Activated CD4-positive, alpha-beta T cell treated with anti-CD3 and anti-CD28 coated beads, Interleukin-2, amount 50 U/mL, for 4 hours (primary cell): Measurements from ENCODE around the gene SMAD1.
A peak's percentile ranks its signal among the peaks of the same experiment; 100 is the strongest.

ENCODE experiments used
- DNase-seq, 2 experiments: peaks; one replicate each; pipeline ENCODE4 v3.0.0-alpha.2; 2020

The SMAD1 gene

DNA sequence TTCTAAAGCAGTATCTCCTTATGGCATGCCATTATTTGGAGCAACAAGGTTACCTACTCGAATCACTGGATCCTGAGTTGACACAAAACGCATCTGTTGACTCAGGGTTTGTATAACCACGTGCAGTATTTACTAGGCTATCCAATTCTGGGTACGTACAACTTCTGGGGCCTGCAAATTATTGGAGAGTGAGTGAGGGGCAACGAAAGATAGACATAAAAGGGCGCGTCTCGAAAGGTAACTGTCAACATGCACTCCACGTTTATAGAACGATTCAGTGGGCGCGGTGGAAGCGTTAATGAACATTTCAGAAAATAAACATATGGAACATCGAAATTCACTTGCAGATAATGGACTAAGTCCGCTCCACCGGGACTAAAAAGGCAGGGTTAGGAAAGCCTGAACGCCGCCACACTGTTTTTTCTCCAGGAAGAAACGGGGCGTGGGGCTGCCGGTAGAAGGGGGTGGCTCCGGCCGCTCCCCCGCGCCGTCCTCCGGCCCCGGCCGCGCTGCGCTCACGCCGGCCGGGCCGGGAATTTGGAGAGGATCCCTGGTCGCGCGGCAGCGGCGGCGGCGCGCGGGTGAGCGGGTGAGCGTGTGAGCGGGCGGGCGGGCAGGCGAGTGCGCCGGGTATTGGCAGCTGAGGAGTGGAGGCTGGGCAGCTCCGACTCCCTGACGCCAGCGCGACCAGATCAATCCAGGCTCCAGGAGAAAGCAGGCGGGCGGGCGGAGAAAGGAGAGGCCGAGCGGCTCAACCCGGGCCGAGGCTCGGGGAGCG is at the start of gene SMAD1:
SMAD1 (plus strand) TSS at position 690 of the 778 bp plus-strand sequence. CDS start 32,761 bp downstream, outside the sequence.
- DNase-seq: peak; percentile 10 to 15

DNA sequence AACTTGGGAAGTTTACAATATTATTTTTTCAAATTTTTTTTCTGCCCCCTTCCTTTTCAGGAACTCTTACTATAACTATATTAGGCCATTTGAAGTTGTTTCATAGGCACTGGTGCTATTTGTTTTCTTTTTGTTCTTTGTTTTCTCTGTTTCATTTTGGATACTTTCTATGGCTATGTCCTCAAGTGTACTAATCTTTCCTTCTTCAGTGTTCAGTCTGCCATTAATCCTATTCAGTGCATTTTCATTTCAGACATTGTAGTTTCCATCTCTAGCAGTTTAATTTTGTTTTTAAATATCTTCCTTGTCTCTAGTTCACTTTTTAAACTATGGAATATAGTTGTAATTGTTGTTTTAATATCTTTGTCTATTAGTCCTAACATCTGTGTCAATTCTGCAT is 48.0 kb upstream of the SMAD1 start:
- DNase-seq: no peak

DNA sequence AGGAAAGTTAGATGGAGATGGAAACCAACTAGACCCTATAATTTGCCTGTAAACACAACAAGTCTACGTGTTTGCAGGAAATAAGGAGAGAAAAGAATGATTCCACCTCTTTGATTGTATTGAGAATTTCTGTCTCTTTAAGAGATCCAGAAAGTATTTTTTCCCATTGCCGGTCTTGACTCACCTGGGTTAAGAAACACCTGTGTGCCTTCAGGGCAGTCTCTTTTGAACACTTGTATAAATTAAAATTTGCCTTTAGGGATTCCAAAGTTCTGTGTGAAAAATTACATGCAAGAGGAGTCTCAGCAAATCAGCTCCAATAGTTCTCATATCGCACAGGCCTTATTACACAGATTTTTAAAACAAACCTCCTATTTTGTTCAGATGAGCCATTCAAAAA is 46.0 kb upstream of the SMAD1 start:
- no peak for DNase-seq

DNA sequence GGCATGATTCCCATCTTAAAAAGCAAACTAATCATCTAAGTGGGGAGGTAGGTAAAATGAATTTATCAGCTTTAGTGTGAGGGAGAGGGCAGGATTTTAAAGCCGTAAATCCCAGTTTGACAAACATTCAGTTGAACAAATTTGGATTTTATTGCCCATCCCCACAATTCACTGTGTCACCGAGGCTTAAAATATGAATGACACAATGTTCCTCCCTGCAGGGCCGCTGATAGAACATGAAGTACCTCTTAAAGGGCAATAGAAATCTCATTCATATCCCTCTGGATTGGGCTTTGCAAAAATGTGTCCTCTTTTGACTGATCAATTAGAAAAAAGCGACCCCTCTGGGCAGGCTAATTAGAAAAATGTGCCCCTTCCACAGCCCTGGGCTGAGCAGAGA is 45.5 kb upstream of the SMAD1 start:
- DNase-seq: no peak

DNA sequence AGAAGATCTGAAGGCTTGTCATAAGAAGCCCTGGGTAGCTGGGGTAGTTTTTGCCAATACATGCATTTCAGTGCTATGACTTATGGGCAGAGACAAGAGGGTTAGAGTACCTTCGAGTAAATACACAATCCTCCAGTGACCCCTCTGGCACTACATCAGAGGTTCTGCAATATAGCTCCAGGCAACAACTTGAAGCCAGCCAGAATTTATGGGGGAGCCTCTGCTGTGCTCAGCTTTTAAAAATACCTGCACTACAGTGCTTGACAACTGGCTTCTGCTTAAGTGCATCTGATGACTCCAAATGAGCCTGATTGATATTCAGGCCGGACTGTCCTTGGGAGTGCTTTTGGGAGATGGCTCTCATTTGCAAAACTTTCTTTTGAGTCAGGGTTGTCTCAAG is 44.9 kb upstream of the SMAD1 start:
- DNase-seq: no peak

DNA sequence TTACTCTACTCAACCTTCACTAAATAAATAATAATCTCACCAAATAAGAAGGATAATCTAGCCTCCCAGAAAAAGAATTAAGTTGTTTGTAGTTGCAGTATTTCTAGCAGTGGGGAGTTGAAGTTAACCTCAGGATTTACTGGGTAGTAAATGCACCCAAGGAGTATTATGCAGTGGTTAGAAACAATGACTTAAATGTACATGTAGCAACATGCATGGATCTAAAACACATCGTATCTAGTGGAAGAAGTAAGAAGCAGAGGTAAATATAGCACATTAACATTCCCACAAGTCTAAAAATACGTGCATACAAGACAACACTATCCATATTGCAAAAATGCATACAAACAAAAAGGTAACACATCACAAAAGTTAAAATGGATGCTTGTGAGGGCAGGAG is 44.2 kb upstream of the SMAD1 start:
- DNase-seq: no peak

DNA sequence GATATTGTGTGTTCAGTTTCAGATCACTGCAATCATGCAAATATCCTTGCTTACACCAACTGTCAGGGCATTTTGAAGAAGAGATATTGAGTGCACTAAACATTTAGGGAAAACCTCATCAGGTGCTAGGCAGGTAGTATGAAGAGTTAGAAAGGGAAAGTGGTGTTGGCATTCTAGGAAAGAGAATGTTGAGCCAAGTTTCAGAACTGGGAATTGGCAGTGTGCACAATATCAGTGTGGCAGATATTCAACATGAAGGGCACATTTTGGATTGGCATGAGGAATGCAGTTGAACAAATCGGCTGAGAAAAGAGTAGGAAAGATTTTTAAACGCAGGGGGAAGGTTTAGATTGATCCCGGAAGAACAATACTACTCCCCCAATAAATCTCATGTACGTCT is 43.4 kb upstream of the SMAD1 start:
- no peak for DNase-seq

DNA sequence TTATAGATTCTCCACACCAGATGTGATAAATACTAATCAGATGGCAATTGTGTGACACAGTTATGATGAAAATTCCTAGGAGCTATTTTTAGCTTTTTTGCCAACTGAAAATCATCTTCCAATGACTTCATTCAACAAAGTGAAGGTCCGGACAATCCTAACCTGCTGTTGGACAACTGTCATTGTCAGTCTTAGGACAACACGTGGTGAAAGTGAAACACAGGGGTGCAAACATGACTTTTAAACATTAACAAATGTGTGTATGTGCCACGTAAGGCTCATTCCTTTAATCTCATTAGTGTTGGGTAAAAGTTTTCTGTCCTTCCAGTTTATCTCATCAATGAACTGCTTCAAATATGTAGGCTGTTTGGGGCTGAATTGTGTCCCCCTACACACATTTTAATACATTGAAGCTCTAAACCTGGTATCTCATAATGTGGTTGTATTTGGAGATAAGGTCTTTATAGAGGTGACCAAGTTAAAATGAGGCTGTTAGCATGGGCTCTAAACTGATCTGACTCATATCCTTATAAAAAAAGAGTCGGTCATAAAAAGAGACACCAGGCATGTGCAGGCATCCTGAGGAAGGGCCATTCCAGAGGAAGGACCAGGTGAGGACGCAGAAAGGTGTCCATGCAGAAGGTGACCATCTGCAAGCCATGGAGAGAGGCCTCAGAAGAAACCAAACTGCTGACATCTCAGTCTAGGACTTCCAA is 41.2 kb upstream of the SMAD1 start:
- no peak for DNase-seq

DNA sequence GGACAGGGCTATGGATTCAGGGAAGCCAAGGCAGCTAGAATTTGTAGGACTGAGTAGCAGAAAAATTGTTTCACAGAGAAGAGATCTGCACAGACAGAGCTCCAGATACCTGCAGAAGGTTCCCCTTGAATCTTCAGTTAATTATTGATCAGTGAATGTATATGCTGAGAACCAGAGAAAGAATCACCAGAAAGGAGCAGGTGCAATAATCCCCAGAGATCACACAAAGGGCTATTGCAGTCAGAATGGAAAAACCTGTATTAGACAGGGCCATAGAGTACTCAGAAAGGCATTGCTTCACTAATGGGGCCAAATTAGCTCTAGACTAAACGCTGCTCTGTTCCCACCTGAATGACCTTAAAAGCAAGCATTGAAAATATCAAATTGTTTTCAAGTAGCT is 35.5 kb upstream of the SMAD1 start:
- DNase-seq: no peak

DNA sequence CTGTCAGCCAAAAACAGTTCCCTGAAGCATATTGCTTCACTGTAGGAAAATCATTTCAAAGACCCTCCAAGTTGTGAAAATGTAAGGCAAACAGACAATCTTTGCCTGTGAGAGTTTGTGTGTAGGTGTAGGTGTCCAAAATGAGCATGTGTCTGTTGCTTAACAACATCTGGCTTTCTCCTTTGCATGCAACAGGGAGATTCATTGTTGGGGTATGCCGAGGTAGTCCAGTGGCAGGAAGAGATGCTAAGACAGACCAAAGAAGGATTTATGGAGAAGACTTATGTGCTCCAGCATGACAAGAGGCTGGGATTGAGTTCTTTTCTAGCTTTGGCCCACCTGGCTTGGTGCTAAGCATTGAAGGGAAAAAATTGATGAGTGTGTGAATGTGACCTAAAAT is 29.8 kb upstream of the SMAD1 start:
- DNase-seq: no peak

DNA sequence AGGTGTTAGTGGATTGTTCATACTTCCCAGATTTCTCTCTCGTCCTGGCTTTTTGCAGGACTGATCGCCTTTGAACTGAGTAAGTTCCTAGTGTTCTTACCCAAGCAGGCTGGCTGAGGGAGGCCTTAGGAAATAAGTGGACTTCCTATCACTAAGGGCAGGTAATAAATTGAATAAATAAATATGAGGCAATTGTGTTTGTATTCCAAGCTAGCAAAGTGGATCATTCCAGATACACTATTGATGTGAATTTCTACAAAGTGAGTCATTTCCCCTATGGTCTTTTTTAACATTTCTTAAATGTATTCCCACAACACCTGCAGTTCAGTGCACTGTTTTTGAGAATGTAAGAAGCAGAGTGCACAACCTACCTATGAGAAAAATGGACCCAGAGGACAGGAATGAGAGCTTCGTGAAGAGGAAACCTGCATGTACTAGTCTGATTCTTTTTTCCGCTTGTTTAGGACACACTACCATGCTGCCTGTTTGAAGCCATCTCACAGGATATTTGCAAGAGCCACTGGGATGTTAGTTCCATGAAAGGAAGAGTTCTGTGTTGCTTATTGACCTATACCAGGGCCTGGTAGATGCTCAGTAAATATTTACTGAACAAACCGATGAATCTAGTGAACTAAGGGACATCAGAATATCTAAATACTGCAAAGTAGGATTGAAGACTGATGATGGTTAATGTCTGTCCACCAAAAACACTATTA is 29.0 kb upstream of the SMAD1 start:
- no peak for DNase-seq

DNA sequence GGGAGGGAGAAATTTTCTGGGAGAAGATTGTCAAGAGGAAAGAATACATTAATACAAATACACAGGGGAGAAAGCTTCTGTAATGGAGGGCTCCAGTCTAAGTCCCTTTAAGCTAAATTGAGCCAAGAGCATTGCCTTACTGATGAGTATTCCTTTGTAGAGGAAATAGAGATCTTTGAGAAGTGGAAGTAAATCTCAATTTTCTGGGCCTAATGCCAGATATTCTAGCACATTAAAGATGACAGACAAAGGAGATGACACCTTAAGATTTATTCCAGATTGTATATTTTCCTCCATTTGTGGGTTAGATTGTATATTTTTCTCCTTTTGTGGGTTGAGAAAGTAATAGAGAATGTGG is 28.5 kb upstream of the SMAD1 start:
- DNase-seq: no peak

DNA sequence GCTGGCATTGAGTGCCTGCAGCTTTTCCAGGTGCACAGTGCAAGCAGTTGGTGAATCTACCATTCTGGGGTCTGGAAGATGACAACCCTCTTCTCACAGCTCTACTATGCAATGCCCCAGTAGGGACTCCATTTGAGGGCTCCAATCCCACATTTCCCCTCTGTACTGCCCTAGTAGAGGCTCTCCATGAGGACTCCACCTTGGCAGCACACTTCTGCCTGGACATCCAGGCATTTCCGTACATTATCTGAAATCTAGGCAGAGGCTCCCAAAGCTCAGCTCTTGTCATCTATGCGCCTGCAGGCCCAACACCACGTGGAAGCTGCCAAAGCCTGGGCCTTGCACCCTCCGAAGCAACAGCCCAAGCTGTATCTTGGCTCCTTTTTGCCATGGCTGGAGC is 8.4 kb upstream of the SMAD1 start:
- DNase-seq: no peak

DNA sequence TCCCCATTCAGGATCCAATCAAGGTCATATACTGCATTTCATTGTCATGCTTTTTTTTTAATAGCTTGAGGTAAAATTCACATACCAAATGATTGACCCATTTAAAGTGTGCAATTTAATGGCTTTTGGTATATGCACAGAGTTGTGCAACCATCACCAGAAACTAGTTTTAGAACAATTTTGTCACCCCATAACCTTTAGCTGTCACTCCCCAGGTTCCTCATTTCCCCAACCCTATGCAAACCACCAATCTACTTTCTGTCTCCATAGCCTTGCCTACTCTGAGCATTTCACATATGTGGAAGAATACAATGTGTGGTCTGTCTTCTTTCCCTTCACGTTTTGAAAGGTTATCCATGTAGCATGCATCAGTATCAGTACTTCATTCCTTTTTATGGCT is 1.4 kb upstream of the SMAD1 start:
- DNase-seq: no peak

DNA sequence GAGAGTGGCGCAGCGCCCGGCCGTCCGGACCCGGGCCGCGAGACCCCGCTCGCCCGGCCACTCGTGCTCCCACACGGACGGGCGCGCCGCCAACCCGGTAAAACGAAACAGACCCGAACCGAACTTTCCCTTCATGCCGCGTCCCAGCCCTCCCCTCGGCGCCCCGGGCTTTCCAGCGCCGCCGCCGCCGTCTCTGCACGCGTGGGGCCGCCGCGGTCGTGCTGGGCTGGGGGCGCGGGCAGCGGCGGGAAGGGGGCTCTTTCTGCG is 222 bp downstream of the SMAD1 start:
- DNase-seq: no peak

DNA sequence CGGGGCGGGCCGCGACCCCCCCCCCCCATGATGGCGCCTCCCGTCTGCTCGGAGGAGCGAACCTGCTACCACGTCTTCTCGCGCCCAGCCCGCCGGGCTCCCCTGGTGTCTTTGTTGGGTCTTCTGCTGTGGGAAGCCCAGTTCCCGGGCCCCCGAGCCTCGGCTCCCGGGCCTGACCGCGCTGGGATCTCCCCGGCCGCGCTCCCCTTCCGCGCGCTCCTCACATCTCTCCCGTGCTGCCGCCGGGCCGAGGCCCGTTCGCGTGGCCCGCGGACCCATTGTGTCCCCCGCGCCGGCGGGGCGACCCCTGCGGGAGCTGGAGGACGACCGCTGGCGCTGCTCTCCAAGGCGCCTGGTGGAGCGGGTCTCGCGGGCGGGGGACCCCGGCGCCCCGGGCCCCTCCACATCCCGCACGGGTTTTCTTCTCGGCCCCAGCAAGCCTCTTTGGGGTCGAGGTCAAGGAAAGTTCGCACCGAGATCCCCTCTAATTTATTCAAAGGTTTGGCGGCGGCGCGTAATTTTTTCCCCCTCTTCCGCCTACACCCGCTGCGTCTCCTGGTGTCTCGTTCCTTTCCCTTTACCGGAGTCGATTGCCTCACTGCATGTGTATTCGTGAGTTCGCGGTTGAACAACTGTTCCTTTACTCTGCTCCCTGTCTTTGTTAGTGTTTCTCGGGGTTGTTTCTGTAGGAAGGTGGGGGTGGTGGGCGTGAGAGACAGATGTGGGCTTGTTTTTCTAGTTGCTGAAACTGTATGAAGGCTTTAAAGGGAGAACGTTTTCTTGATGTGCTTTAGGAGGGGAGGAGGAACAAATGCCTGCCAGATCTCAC is 770 bp downstream of the SMAD1 start:
- DNase-seq: peak; percentile 52 to 63

DNA sequence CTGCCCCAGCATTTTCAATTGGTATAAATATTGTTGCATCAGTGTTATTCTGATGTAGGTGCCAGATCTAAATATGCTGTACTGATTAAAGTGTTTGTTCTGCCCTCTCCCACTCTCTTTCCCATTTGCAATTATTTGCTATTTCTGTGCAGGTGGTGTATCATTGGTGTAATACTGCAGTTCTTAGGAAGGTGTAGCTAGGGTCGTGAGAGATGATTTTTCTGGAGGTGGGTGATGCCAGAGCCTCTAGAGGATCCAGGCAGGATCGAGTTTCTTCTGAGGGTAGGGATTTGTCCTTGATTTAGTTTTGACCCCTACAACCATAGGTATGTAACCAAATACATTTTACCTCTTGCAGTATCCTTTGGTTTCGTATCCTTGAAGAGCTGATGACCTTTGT is 1.9 kb downstream of the SMAD1 start:
- DNase-seq: no peak

DNA sequence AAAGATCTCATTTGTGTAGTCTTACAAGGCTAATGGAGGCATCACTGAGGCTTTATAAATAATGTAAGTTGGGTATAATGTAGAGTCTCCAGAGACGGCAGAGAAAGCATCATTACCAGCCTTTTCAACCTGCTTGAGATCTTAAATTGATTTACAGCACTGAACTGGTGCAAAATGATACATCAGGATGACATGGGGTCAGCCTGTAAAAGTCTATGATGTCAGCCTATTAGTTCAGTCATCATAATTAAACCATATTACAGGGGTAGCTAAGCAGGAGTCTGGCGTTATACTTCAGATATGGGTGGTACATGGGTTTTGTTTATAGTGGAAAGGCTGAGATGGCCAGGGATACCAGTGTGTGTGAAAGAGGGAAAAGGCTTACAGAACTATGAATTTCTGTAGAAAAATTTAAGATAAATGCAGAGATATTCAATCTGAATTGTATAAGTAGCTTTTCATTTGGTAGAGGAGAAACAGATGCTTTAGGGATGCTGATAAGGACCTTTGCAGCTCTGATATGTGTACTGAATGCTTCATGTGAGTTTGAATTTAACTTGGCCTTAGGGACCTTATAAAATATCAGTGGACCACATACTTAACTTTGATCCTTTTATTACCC is 2.7 kb downstream of the SMAD1 start:
- no peak for DNase-seq

DNA sequence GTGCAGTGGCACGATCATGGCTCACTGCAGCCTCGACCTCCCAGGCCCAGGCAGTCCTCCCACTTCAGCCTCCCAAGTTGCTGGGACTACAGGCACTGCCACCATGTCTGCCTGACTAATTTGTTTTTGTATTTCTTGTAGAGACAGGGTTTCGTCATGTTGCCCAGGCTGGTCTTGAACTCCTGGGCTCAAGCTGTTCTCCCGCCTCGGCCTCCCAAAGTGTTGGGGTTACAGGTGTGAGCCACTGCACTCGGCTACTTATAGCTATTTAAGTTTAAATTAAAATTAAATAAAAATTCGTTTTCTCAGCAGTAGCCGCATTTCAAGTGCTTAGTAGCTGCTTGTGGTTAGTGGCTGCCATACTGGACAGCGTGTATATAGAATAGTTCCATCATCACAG is 3.5 kb downstream of the SMAD1 start:
- DNase-seq: no peak

DNA sequence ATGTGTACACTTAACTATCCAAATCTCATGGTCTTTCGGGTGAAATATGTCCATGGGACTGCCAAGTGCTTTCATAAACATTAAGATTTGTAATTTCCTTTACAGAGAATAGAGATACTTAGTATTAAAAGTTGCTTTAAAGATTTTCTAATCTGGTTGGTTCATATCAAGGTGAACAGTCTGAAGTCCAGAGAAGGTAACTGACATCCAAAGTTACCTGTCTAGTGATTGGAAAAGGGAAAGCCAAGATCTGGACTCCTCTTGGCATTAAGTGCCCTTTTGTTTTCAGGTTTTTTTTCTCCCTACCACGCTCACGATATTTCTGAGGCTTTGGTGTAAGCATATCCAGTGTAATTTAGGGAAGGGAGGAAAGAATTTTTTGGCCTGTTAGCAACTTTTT is 5.0 kb downstream of the SMAD1 start:
- no peak for DNase-seq

DNA sequence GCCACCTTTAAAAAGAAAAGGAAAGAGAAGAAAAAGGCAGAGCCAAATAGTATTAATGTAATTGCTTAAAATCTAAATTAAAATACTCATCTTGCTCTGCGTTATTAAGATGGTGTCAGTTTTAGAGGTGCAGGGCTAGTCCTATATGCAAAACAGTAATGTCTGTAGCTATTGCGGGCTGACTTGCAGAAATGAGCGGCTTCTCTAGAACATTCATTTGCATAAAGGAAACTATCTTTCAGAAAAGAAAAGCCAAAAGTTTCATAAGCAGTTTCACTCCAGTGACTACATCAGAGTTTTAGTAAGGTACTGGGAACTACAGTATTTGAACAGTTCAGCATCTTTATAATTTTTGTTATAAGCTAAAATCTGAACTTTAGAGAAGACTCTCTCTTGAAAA is 6.0 kb downstream of the SMAD1 start:
- no peak for DNase-seq

DNA sequence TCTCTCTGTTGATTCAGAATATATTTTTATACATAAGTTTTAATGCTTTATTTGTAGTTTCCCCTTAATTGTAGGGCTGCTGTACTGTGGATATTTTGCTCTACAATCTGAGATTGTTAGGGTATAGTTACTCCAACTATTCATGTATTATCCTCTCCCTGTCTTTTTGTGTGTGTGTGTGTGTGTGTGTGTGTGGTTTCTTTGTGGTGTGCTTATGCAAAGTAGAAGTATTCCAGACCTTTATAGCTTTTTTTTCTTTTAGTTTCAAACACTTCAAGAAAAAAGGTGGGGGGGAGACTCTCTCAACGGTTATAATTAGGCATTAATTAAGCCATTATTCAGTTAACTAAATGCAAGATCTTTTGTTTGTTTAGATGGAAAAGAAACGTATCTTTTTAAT is 6.7 kb downstream of the SMAD1 start:
- no peak for DNase-seq

DNA sequence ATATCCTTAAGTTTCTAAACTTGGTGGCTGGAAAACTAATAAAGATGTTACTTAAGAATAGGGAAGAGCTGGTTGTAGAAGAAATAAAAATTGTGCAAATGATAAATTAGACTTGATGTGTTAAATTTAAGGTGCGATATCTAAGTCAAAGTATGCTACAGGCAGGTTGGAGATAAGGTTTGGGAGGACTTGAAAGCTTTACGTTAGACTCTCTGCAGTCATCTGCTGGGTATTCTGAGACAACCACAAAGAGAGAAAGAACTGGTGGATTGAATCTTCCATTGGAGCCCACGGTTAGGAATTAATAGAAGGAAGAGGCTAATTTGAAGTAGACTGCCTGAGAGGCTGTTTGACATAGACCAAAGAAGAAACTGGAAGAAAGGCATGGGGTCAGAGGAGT is 7.9 kb downstream of the SMAD1 start:
- DNase-seq: no peak
